Mononuclear cell (primary cell): Measurements from ENCODE around the gene RGS9. TPM values are rescaled to one million over a fixed set of nuclear protein-coding genes. Genes with fewer than 3 reads are reported as not detected.

Experiments
- H3K27me3 ChIP-seq: 2 replicates; pipeline ENCODE4 v1.6.0; 2011; ENCODE audit warnings: low read length, control low read depth; ENCODE audit not compliant: insufficient read depth
- H3K4me1 ChIP-seq: 2 replicates; pipeline ENCODE4 v1.5.1; 2011; ENCODE audit warnings: mild to moderate bottlenecking, low read length, control low read depth; ENCODE audit not compliant: insufficient read depth
- H3K4me3 ChIP-seq: 2 replicates; pipeline ENCODE4 v1.5.1; 2011; ENCODE audit warnings: mild to moderate bottlenecking, low read length, moderate library complexity
- H3K9me3 ChIP-seq: 2 replicates; pipeline ENCODE4 v1.5.1; 2011; ENCODE audit warnings: low read depth, mild to moderate bottlenecking, control low read depth, low read length
- total RNA-seq: library from RNA; depleted of rRNA; stranded (reverse); fragments of >200 nt; gene quantifications from one replicate; pipeline ENCODE4 v1.2.3, GENCODE V29; 2012

RGS9 gene
- total RNA-seq, 1 donor: 3.5 TPM

GRCh38 chr17:65158622-65159021, 21.5 kb downstream of the RGS9 start:
- H3K27me3 ChIP-seq: no peaks in the 10 kb centered on the region
- peaks cover 12% of the 10 kb centered on the region for H3K4me1 ChIP-seq
- H3K4me3 ChIP-seq: no peak overlapping the region
- H3K9me3 ChIP-seq: no peaks in the 10 kb centered on the region

DNA sequence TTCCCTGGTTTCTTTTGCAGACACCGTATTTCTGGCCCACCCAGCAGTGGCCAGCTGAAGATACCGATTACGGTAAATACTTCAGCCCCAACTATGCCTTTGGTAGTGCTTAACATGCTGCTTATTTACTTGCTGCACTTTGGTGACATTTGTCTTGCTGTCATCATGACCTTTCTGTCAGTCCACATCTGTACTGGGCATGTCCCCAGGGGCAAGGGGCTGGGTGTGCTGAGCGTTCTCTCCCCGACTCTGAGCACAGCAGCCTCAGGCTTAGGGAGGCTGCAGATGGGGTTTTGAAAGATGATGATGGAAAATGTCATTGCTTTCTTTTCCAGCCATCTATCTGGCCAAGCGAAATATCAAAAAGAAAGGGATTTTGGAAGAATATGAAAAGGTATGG, 23.3 kb downstream of the RGS9 start:
- Histone ChIP-seq H3K4me1 (peaks cover 3% of the 10 kb centered on the region), H3K9me3 (no peaks in the 10 kb centered on the region), H3K27me3 (no peaks in the 10 kb centered on the region), H3K4me3 (no peak overlapping the region)

DNA sequence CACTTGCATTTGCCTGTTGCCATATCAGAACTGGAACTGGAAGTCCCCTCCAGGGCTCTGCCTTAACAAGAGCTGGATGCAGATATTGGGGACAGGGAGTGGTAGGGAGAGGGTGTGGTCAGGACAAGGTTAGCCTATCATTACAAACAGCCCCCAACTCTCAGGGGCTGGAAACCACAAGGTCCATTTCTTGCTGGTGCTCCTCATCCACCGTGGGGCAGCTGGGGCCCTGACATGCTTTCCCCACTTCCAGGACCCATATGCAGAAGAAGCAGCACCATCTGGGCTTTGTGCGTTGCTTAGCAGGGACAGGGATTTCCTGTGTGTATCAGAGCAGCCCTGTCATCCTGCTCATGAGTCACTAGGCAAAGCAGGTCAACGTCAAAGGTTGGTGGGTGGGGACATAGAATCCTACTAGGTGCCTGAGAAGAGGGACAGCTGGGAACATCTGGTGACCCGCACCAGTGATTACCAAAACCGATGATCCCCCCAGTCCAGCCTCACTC, 26.9 kb downstream of the RGS9 start:
- Histone ChIP-seq H3K4me1 (no peaks in the 10 kb centered on the region), H3K9me3 (no peaks in the 10 kb centered on the region), H3K4me3 (no peak overlapping the region), H3K27me3 (no peaks in the 10 kb centered on the region)

GRCh38 chr17:65166787-65167186, 29.6 kb downstream of the RGS9 start:
- Histone ChIP-seq H3K4me3 (no peak overlapping the region), H3K4me1 (peaks cover 3% of the 10 kb centered on the region), H3K27me3 (no peaks in the 10 kb centered on the region), H3K9me3 (no peaks in the 10 kb centered on the region)

GRCh38 chr17:65167566-65167965, 30.4 kb downstream of the RGS9 start:
- Histone ChIP-seq H3K4me1 (peaks cover 9% of the 10 kb centered on the region), H3K27me3 (no peaks in the 10 kb centered on the region), H3K9me3 (no peaks in the 10 kb centered on the region), H3K4me3 (no peak overlapping the region)

DNA sequence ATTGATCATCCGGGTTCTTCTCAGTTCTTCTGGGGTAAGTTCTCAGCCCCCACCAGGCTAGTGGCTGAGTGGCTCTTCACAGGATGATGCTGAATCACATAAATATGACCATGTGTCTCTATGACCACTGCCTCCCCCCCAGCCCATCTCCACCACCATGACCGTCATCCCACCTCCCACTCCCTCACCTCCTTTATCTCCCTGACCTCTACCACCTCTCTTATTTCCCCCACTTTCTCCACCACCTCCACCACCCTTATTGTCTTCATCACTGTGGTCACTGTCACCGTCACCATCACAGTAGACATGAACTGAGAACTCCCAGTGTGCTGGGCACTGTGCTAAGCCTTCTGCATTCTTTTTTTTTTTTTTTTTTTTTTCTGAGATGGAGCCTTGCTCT, 32.5 kb downstream of the RGS9 start:
- H3K4me3 ChIP-seq: no peak overlapping the region
- H3K27me3 ChIP-seq: no peaks in the 10 kb centered on the region
- no peaks in the 10 kb centered on the region for H3K9me3 ChIP-seq
- H3K4me1 ChIP-seq: peaks cover 27% of the 10 kb centered on the region

- H3K27me3 ChIP-seq: no peaks in the 10 kb centered on the region
- H3K4me3 ChIP-seq: no peak overlapping the region
- H3K4me1 ChIP-seq: peaks cover 27% of the 10 kb centered on the region
- H3K9me3 ChIP-seq: no peaks in the 10 kb centered on the region
These were observed 33.7 kb downstream of the RGS9 start for GRCh38 chr17:65170839-65171238.

GRCh38 chr17:65171752-65172151, 34.6 kb downstream of the RGS9 start:
- peaks cover 27% of the 10 kb centered on the region for H3K4me1 ChIP-seq
- no peak overlapping the region for H3K4me3 ChIP-seq
- no peaks in the 10 kb centered on the region for H3K27me3 ChIP-seq
- no peaks in the 10 kb centered on the region for H3K9me3 ChIP-seq

DNA sequence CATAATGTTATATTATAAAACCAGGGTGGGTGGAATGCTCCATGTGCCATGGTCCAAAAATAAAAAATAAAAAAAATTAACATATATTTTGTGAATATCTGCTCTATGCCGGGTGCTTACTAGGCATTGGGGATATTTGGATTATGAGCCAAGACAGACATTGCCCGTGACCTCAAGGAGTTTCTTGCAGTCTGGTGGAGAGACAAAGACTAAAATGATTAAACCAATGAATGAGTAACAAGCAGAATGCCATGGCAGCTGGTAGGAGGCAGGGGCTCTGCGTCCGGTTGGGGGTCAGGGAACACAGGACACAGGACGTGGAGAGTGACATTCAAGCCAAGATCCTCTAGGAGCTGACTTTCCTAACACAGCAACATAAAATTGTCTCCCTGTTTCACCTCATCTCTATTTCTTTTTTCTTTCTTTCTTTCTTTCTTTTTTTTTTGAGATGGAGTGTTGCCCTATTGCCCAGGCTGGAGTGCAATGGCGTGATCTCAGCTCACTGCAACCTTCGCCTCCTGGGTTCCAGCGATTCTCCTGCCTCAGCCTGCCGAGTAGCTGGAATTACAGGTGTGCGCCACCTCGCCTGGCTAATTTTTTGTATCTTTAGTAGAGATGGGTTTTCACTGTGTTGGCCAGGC, 35.4 kb downstream of the RGS9 start:
- Histone ChIP-seq H3K27me3 (no peaks in the 10 kb centered on the region), H3K4me1 (peaks cover 27% of the 10 kb centered on the region), H3K4me3 (no peak overlapping the region), H3K9me3 (no peaks in the 10 kb centered on the region)

DNA sequence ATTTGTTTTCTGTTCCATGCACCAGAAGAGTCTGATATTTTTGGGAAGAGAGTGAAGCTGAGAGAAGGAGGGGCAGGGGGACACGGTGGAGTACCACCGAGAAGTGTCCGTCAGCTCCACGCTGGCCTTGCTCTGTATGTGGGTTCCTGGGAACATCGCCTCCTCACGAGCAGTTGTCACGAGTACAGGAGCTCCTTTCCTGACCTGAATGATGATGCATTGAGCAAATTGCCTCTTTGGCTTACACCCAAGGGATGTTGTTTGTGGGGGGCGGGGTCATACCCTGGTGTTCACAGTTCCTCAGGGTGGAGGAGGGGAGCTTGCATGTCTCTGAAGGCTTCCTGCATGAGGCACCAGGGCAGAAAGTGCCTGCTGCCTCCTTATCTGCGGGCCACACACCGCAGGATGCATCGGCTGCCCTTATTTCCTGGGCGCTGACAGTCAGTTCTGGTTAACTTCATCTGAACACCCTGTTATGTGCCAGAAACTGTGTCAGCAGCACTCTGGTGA, 36.2 kb downstream of the RGS9 start:
- H3K4me1 ChIP-seq: peaks cover 27% of the 10 kb centered on the region
- H3K27me3 ChIP-seq: no peaks in the 10 kb centered on the region
- H3K9me3 ChIP-seq: no peaks in the 10 kb centered on the region
- H3K4me3 ChIP-seq: no peak overlapping the region

- no peak overlapping the region for H3K4me3 ChIP-seq
- no peaks in the 10 kb centered on the region for H3K9me3 ChIP-seq
- H3K4me1 ChIP-seq: peaks cover 32% of the 10 kb centered on the region
- H3K27me3 ChIP-seq: no peaks in the 10 kb centered on the region
These were observed 37.0 kb downstream of the RGS9 start for GRCh38 chr17:65173976-65174683.

DNA sequence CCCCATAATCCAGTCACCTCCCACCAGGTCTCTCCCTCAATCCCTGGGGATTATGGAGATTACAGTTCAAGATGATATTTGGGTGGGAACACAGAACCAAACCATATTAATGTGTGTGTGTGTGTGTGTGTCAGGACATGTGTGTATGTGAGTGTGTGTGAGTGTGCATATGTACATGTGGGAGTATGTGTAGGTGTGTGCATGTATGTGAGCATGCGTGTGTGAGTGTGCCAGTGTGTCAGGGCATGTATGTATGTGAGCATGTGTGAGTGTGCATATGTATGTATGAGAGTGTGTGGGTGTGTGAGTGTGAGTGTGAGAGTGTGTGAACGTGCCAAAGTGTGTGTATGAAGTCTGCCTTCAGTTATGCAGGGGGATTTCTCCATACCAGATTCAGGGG, 37.8 kb downstream of the RGS9 start:
- no peaks in the 10 kb centered on the region for H3K9me3 ChIP-seq
- no peak overlapping the region for H3K4me3 ChIP-seq
- peaks cover 40% of the 10 kb centered on the region for H3K4me1 ChIP-seq
- no peaks in the 10 kb centered on the region for H3K27me3 ChIP-seq

DNA sequence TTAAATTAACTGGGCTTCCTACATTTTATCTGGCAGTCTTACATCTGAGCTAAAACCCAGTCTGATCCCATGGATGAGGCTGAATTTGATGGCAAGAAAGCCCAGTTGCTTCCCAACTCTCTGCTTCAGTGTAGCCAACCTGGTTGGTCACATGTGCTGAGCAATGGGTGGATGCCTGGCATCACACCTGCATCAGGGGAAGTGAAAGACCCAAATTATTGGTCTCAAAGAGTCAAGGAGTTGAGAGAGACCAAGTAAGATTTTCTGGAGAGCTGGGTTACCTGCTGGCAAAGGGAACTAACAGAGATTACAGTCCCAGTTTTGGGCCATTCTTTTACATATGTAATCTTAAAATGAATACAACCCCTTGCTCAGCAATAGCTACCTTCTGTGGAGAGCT, 38.8 kb downstream of the RGS9 start:
- H3K9me3 ChIP-seq: no peaks in the 10 kb centered on the region
- peaks cover 46% of the 10 kb centered on the region for H3K4me1 ChIP-seq
- no peak overlapping the region for H3K4me3 ChIP-seq
- no peaks in the 10 kb centered on the region for H3K27me3 ChIP-seq

DNA sequence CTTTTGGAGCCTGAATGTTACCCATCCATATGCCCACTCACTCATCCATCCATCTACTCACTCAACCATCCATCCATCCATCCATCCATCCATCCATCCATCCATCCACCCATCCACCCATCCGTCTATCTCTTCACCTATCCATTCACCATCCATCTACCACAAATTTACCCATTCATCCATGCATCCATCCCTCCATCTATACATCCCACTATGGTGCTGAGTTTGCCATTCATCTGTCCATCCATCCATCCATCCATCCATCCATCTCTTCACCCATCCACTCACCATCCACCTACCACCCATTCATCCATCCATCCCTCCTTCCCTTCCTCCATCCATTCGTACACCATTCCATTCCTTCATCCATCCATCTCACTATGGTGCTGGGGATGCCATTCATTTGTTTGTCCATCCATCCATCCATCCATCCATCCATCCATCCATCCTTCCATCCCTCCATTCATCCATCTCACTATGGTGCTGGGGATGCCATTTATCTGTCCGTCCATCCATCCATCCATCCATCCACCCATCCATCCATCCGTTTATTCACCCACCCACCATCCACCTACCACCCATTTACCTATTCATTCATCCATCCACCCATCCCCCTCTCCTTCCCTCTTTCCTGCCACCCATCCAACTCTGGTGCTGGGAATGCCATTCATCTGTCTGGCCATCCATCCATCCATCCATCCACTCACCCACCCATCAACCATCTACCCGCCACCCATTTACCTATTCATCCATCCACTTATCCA, 39.7 kb downstream of the RGS9 start:
- no peak overlapping the region for H3K4me3 ChIP-seq
- peaks cover 51% of the 10 kb centered on the region for H3K4me1 ChIP-seq
- no peaks in the 10 kb centered on the region for H3K27me3 ChIP-seq
- no peaks in the 10 kb centered on the region for H3K9me3 ChIP-seq

DNA sequence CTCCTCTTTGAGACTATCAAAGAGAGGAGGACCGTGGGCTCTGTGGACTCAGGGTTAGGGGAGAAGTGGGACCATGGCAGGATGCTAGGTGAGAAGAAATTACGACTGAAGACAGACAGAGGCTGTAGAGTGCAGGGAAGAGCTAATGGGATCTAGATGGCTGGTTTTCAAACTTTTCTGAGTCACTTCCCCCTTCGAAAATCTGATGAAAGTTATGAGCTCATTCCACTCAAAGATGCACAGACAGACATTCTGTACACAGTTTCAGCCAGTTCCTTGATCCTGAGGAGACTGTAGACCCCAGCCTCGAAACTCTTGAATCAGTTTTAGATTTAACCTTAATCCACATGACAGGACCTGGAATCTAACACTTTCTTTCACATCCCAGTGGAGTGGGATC, 40.7 kb downstream of the RGS9 start:
- Histone ChIP-seq H3K27me3 (no peaks in the 10 kb centered on the region), H3K4me3 (no peak overlapping the region), H3K4me1 (peaks cover 53% of the 10 kb centered on the region), H3K9me3 (no peaks in the 10 kb centered on the region)
